Endometrial microvascular endothelial cells (primary cell): ENCODE data around the gene PAQR5. TPM values are rescaled to one million over a fixed set of nuclear protein-coding genes. Genes with fewer than 3 reads are reported as not detected.

Source experiments
- in situ Hi-C: cut with HindIII; loops from 2 replicates; pipeline ENCODE4 v1.10.0; 2017; ENCODE audit warnings: low sequenced_read_pairs, low pct_unique_long_range_greater_than_20kb; ENCODE audit errors: inconsistent ontology term
- total RNA-seq: library from RNA; depleted of rRNA; stranded (reverse); fragments of >200 nt; gene quantifications from one replicate; pipeline ENCODE4 v1.2.3, GENCODE V29; 2015; ENCODE audit errors: inconsistent ontology term

Gene PAQR5
- total RNA-seq, 1 donor from 2014 or later, result 0.09 TPM

DNA sequence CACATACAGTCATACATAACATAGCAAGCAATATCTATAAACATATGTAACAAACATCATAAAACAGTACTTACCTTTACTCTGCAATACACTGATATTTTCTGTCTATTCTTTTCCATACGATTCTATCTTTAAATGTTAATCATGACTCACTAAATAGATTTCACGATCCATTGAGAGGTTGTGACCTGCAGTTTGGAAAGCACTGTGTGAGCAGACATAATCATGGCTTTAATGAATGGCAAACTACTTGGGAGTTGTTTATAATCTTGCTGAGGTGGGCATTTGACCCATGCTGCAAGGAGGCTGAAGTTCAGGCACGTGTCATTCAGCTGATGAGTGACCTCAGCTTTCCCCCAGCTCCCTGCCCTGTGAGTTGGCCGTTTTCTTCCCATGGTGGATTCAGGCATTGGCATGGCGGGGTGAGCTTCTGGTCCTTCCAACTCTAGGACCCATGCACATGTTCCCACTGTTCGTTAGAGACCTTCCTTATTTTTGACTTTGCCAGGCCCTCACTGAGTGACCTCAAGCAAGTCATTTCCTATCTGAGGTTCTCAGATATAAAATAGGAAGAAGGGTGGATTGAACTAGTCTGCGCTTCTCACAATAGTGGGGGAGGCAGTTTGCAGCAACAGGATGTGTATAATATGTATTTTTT, 41.7 kb downstream of the PAQR5 start:
- in situ Hi-C loops, result no loop called here

DNA sequence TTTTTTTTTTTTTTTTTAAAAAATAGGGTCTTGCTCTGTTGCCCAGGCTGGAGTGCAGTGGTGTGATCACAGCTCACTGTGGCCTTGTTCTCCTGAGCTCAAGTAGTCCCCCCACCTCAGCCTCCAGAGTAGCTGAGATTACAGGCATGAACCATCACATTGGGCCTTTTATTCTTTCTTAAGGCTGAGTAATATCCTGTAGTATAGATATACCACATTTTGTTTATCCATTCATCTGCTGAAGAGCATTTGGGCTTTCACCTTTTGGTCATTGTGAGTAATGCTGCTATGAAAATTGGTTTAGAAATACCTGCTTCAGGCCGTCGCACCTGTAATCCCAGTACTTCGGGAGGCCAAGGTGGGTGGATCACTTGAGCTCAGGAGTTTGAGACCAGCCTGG, 42.6 kb downstream of the PAQR5 start:
- in situ Hi-C loops, result no loop called here

DNA sequence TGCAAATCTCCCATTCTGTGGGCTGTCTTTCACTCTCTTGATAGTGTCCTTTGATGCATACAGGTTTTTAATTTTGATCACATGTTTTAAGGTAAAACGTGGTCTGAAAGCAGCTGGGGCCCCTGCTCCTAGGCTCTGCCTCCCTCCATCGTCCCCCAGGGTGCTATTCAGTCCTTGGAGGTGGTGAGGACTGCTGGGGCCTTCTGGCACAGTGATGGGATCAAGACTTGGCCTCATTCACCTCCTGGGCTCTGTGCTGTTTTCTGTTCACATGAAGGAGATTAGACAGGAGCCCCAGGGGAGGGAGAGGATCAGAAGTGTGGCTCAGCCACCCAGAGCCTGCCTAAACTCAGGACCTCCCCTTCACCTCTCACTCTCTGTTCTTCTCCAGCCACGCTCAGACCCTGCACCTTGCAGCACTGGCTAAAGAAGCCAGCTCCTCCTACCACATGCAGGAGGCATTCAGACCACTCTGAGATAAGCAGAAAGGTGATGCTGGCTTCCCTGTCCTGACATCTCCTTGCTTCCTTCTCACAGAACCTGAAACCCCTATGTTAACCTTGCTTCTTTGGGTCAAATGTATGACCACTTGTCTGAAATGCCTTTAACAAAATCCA, 43.9 kb downstream of the PAQR5 start:
- in situ Hi-C loops, result no loop called here

DNA sequence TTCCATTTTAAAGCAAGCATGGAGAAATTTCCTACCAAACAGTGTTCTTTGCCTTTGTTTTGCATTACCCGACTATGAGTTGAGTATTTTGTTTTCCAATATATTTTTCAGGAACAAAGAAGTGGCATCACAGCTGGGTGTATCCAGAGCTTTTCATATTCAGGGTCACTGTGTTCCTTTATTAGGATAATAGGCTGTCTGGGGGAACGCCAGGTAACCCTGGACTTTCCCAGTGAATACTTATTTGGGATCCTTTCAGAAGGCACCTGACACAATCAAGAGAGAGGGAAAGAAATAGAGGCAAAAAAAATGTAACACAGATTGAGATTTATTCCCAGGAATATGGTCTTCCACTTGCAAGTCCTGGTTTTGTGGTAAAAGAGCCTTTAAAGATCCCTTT, 44.4 kb downstream of the PAQR5 start:
- in situ Hi-C loops, result no loop called here

DNA sequence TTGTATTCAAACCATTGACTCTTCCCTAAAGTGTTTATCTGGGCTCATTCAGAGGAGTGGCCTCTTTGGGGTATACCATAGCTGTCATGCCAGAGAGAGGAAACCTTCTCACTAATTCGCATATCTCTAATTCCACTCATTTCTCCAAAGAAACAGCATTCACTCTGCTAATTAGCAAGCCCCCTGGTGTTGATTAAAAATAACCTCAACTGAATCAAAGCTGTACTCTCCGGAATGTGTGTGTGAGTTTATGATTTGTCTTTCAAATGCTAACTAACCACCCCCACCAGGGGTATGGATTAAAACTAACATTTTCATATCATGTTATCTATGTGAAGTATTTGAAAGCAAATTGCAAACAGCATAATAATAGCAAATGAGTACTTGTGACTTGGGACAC, 45.5 kb downstream of the PAQR5 start:
- in situ Hi-C loops, result no loop called here

DNA sequence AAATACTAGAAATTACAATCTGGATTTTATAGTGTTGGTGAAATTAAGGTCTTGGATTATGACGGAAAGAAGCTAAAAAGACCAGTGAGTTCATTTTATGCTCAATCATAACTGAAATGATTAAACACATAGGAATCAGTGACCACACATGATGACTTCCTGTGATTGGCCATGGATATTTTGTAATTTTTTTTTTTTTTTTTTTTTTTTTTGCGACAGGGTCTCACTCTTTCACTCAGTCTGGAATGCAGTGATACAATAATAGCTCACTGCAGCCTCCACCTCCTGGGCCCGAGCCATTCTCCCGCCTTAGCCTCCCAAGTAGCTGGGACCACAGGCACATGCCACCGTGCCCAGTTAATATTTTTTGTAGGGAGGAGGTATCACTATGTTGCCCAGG, 47.4 kb downstream of the PAQR5 start:
- in situ Hi-C loops, result no loop called here

DNA sequence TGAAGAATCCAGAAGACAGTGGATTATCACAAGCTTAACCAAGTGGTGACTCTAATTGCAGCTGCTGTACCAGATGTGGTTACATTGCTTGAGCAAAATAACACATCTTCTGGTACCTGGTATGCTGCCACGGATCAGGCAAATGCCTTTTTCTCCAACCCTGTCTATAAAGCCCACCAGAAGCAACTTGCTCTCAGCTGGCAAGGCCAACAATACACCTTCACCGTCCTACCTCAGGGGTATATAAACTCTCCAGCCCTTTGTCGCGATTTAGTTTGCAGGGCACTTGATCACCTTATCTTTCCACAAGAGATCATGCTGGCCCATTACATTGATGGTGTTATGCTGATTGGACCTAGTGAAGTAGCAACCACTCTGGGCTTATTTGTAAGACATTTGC, 52.6 kb downstream of the PAQR5 start:
- in situ Hi-C loops, result no loop called here

DNA sequence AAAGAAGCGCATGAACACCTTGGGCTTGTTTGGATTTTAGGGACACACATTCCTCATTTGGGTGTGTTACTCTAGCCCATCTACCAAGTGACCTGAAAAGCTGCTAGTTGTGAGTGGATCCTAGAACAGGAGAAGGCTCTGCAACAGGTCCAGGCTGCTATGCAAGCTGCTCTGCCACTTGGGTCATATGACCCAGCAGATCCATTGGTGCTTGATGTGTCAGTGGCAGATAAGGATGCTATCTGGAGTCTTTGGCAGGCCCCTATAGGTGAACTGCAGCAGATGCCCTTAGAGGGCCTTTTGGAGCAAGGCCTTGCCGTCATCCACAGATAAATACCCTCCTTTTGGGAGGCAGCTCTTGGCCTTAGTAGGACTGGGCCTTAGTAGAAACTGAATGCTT, 53.2 kb downstream of the PAQR5 start:
- in situ Hi-C loops, result no loop called here

DNA sequence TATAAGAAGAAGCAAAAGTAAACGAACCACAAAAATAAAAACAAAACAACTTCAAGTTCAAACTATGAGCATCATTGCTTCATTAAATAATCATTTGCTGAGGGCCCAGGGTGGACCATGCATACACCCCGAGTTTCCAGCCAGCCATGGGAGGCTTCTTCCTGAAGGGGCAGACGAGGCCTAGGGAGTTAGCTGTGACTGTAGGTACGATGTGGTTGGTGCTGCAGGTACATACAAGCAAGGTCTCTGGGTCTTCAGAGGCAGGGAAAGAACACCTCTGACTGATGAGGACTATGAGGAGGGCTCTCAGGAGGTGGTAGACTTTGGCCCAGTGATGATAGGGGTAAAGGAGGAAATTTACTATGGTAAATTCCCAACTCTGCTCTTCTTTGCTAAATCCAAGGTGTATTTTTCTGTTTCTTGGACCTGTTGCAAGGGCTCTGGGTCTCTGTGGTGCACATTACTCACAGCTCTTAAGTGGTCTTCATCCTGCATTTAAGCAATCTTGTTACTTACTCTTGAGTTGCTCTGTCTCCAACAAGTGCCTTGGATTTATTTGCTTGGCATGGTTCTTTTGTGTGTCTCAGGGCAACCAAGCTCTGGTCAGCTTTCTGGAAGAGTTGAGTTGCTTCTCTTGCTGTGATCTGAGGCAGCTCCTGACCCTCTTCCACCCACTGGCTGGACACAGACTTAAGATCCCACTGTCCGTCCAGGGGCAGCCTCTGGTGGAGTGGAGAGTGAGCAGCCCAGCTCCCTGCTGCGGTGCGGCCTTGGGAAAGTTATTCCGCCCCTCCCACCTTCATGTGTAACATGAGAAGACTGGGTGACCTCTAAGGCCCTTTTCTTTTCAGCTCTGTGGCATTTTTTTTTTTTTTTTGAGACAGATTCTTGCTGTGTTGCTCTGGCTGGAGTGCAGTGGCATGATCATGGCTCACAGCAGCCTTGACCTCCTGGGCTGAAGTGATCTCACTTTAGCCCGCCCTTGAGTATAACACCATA, 59.4 kb downstream of the PAQR5 start:
- in situ Hi-C loops, result no loop called here

DNA sequence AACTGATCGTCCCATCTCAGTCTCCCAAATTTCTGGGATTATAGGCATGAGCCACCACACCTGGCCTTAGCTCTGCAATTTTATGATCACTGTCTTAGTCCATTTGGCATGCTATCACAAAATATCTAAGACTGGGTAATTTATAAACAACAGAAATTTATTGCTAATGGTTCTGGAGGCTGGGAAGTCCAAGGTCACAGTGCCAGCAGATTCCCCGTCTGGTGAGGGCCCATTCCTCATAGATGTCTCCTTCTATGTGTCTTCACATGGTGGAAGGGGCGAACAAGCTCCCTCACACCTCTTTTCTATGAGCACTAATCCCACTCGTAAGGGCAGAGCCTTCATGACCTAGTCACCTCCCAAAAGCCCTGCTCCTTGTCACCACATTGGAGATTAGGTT, 60.1 kb downstream of the PAQR5 start:
- in situ Hi-C loops, result no loop called here

DNA sequence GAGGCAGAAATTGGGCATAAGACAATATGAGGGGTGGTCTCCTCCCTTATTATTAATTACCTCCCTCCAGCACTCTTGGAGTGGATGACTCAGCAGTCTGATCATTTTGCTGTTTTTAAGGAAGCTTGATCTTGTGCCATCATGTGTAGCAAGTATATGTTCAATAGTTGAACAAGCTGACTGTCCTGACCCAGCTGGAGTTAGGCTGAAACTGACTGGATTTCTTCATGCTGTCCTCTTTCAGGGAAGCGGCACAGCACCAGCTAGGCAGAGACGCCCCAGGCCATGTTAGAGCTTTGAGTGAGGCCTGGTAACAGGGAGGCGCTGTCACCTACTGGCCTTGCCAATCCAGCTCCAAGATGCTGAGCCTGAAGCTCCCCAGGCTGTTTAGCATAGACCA, 61.0 kb downstream of the PAQR5 start:
- in situ Hi-C loops, result no loop called here

DNA sequence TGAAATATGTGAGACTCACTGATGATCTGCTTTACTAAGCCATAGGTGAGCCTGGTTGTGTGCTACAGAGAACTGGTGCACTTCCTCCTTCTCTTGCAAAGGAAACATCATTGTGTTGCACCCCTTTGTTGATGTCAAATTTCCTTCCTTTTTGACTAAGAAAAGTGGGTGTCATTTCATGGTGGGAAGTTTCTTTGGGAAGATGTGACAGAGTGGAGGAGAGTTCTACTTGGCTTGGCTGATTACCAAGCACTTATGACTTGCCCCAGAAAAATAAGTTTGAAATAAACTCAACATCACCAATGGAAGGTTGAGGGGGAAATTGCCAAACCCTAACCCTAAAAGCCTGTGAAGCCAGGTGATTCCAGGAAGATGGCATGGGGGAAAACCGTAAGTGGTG, 61.9 kb downstream of the PAQR5 start:
- in situ Hi-C loops, result no loop called here

DNA sequence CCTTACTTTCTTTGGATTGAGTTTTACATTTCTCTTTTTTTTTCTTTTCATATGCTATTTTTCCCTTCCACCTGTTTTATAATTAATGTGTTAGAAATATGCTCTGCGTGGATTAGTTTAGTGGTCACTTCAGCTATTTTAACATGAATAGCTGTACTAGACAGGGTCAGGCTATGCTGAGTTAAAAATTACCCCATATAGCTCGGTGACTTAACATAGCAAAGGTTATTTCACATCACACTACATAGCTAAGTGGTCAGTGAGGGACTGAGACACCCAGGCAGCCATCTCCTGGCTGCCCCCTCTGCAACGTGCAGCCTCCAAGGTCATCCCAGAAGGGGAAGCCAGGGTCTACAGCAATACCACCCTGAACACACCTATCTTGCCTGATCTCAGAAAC, 68.5 kb downstream of the PAQR5 start:
- in situ Hi-C loops, result no loop called here

DNA sequence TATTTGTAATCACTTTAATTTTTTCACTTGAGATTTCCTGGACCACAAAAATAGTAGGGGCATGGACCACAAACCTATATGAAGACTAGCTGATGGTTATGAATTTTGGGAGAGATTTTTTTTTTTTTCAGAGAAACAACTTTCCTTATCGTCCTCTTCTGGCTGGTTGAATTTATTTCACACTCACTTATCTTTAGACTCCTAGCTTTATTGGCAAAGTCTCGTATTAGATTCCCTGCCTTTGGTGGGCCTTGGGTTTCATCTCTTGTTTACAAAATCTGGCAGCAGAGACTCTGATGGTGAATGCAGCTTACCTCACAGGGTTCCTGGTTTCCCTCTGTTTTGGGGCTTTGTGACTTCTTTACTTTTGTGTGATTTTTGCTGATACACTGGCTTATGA, 70.9 kb downstream of the PAQR5 start:
- in situ Hi-C loops, result no loop called here

DNA sequence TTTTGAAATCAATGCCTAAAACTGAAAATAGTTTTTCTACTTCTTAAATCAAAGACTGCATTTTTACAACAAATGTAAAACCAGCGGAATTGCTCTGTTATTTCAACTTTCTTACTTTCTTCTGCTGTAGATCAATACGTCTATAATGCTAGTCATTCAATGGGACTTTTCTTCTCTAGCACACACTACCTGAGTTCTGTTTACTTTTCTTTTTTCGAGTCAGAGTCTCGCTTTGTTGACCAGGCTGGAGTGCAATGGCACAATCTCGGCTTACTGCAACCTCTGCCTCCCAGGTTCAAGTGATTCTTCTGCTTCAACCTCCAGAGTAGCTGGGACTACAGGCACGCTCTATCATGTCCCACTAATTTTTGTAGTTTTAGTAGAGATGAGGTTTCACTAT, 74.7 kb downstream of the PAQR5 start:
- in situ Hi-C loops, result no loop called here

DNA sequence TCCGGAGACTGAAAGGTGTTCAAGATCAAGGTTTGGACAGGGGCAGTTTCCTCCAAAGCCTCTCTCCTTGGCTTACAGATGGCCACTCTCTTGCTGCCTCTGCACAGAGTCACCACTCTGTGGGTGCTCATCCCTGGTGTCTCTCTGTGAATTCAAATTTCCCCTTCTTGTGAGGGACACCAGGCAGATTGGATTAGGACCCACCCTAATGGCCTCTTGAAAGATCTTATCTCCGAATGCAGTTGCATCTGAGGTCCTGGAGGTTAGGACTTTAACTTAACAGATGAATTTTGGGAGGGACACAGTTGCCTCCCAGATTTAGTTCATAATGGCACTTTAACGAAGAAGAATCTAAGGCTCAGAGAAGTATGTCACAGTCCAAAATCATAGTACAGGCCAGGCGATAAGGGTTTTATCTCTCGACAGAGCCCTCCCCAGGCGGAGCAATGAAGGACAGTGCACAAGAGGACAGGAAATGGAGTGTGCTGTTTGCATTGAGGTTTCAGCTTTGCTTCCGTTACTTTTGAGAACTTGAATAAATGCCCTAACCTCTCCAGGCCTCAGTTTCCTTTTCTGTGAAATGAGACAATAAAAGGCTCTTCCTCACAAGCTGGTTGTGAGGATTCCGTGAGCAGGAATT, 76.6 kb downstream of the PAQR5 start:
- in situ Hi-C loops, result no loop called here

DNA sequence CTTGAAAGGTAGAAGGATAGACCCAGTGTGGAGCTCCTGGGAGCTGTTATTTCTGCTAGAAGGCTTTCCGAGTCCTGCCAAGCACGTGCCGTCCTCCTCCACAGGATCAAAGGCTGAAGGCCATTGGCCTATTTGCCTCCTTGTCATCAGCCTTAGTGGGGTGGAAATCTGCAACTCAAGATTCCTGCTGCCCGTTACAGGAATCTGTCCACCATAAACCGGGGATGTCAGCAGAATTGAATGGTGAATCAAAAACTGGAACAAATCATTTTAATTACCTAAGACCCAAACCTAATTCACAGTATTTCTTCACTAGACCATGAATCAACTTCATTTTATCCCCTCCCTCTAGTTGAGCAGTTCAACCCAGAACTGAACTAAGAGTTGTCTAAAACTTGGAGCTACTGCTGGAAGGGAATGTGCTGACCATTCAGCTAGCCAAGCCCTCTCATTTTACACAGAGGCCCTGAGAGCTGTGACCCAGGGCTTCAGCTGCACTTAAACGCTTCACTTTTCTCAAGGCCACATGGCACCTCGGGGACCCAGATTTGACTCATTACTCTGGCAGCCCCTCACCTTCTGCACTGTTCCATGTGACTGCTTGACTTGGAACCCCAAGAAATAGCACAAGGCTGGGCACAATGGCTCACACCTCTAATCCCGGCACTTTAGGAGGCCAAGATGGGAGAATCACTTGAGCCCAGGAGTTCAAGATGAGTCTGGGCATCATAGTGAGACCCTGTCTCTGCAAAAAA, 78.7 kb downstream of the PAQR5 start:
- in situ Hi-C loops, result no loop called here

DNA sequence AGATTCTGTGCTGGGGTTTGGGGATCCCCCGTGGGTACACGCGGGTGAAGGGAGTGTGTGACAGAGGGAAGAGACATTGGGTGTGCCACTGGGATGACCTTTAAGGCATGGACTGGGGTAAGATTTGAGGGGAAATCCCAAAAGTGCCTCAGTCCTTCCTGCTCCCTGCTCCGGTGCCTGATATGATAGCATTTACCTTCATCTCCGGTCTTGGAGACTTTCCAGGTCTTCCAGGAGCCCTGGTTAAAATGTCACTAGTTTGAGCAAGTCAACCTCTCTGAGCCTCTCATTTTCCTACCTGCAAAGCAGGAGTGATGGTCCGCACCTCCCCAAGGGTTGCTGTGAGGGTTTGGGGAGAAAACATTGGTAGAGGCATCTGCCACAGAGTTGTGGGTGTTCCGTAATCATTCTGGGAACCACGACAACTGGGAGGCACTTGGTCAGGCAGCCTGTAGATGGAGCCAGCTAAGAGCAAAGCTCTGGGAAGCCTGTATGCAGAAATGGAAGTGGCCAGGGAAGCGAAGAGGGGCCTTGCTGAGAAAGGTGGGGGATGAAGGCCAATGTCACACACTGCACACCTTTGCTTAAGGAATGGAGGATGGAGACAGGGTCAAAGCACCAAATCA, 81.5 kb downstream of the PAQR5 start:
- in situ Hi-C loops, result no loop called here
